Neural cell (in vitro differentiated cells): ENCODE measurements around the gene GALK1. TPM values are rescaled to one million over a fixed set of nuclear protein-coding genes. Genes with fewer than 3 reads are reported as not detected.

Experiments used
- H2AFZ ChIP-seq: fragments of 200-600, 300-800 bp; sonication (generic), shearing (Covaris generic); 2 replicates; pipeline ENCODE4 v1.6.0; 2014; ENCODE audit warnings: low read depth, mild to moderate bottlenecking, antibody characterized with exemption, low read length, moderate library complexity
- H3F3A ChIP-seq: fragments of 200-600 bp; shearing (Covaris generic); 2 replicates; pipeline ENCODE4 v1.6.1; 2016; ENCODE audit warnings: mild to moderate bottlenecking, moderate library complexity, mixed read lengths, antibody characterized with exemption, low read length; ENCODE audit not compliant: insufficient read depth, poor library complexity, severe bottlenecking
- H3K27ac ChIP-seq: fragments of 200-600, 300-800 bp; sonication (generic), shearing (Covaris generic); 2 replicates; pipeline ENCODE4 v1.5.1; 2014; ENCODE audit warnings: mild to moderate bottlenecking, low read length, moderate library complexity
- H3K27me3 ChIP-seq: fragments of 300-800, 200-600 bp; sonication (generic), shearing (Covaris generic); 2 replicates; pipeline ENCODE4 v1.6.0; 2014; ENCODE audit warnings: mild to moderate bottlenecking, low read depth, low read length, moderate library complexity; ENCODE audit not compliant: insufficient read depth
- H3K36me3 ChIP-seq: fragments of 300-800, 200-600 bp; sonication (generic), shearing (Covaris generic); 2 replicates; pipeline ENCODE4 v1.5.1; 2014; ENCODE audit warnings: mild to moderate bottlenecking, antibody characterized with exemption, low read length, moderate library complexity; ENCODE audit not compliant: insufficient read depth
- H3K4me2 ChIP-seq: fragments of 300-800, 200-600 bp; sonication (generic), shearing (Covaris generic); 2 replicates; pipeline ENCODE4 v1.6.0; 2014; ENCODE audit warnings: mild to moderate bottlenecking, low read length
- H3K4me3 ChIP-seq: fragments of 300-800, 200-600 bp; sonication (generic), shearing (Covaris generic); 2 replicates; pipeline ENCODE4 v1.5.1; 2014; ENCODE audit warnings: mild to moderate bottlenecking, low read length, moderate library complexity
- H3K79me2 ChIP-seq: fragments of 200-600 bp; shearing (Covaris generic); replicated peaks from 2 replicates; pipeline ENCODE4 v1.6.0; 2014; ENCODE audit warnings: mild to moderate bottlenecking, low read length, moderate library complexity; ENCODE audit not compliant: insufficient read depth
- H3K9ac ChIP-seq: fragments of 300-800, 200-600 bp; sonication (generic), shearing (Covaris generic); 2 replicates; pipeline ENCODE4 v1.6.1; 2016; ENCODE audit warnings: mild to moderate bottlenecking, low read length, mixed read lengths
- H3K9me2 ChIP-seq: fragments of 200-600 bp; shearing (Covaris generic); 2 replicates; pipeline ENCODE4 v1.6.1; 2016; ENCODE audit warnings: mild to moderate bottlenecking, low read length, mixed read lengths; ENCODE audit not compliant: insufficient read depth
- H3K9me3 ChIP-seq: fragments of 200-600, 300-800 bp; sonication (generic), shearing (Covaris generic); 2 replicates; pipeline ENCODE4 v1.6.1; 2016; ENCODE audit warnings: mild to moderate bottlenecking, mixed run types, low read length, moderate library complexity, mixed read lengths
- H4K20me1 ChIP-seq: fragments of 200-600 bp; shearing (Covaris generic); 2 replicates; pipeline ENCODE4 v1.6.1; 2016; ENCODE audit warnings: mild to moderate bottlenecking, mixed run types; ENCODE audit not compliant: insufficient read depth
- CTCF ChIP-seq: fragments of 450-650 bp; IDR thresholded peaks from 2 replicates; pipeline ENCODE4 v1.5.1; 2014; ENCODE audit warnings: antibody characterized with exemption, mild to moderate bottlenecking, moderate library complexity; ENCODE audit not compliant: poor library complexity, severe bottlenecking
- EP300 ChIP-seq: fragments of 450-650 bp; conservative IDR thresholded peaks from 2 replicates; pipeline ENCODE4 v1.6.1; 2014; ENCODE audit warnings: antibody characterized with exemption, mild to moderate bottlenecking, moderate library complexity; ENCODE audit not compliant: poor library complexity, severe bottlenecking
- EZH2 ChIP-seq: fragments of 200-600, 300-800 bp; shearing (Covaris generic), sonication (generic); IDR thresholded peaks from 2 replicates; pipeline ENCODE4 v1.6.1; 2014; ENCODE audit warnings: antibody characterized with exemption, low read length, borderline replicate concordance, mild to moderate bottlenecking; ENCODE audit not compliant: insufficient read depth, poor library complexity, severe bottlenecking
- MXI1 ChIP-seq: fragments of 450-650 bp; conservative IDR thresholded peaks from 2 replicates; pipeline ENCODE4 v1.6.1; 2014; ENCODE audit warnings: antibody characterized with exemption, mild to moderate bottlenecking; ENCODE audit not compliant: poor library complexity, severe bottlenecking
- POLR2AphosphoS5 ChIP-seq: IDR thresholded peaks from 2 replicates; pipeline ENCODE4 v1.6.1; 2012
- RAD21 ChIP-seq: fragments of 450-650 bp; conservative IDR thresholded peaks from 2 replicates; pipeline ENCODE4 v1.6.1; 2014; ENCODE audit warnings: antibody characterized with exemption, mild to moderate bottlenecking, moderate library complexity
- REST ChIP-seq: IDR thresholded peaks from 2 replicates; pipeline ENCODE4 v1.6.1; 2012; ENCODE audit warnings: borderline replicate concordance
- SMC3 ChIP-seq: fragments of 450-650 bp; conservative IDR thresholded peaks from 2 replicates; pipeline ENCODE4 v1.6.1; 2014; ENCODE audit warnings: antibody characterized with exemption, mild to moderate bottlenecking, moderate library complexity; ENCODE audit not compliant: poor library complexity
- TAF1 ChIP-seq: IDR thresholded peaks from 2 replicates; pipeline ENCODE4 v1.6.1; 2012; ENCODE audit warnings: low read depth
- polyA plus RNA-seq: library from polyadenylated mRNA; depleted of rRNA; stranded (reverse); fragments of >200 nt; gene quantifications from 2 replicates; pipeline ENCODE4 v1.2.3, GENCODE V29; 2014

GALK1 gene
- polyA plus RNA-seq, 1 donor from 2014 or later = 4.8 TPM

- Histone ChIP-seq H3K4me2 (no peak overlapping the region), H4K20me1 (no peaks in the 10 kb centered on the region), H3K9me3 (no peaks in the 10 kb centered on the region), H3K27ac (no peak overlapping the region), H3K27me3 (no peaks in the 10 kb centered on the region), H3K9me2 (no peaks in the 10 kb centered on the region), H3K9ac (no peak overlapping the region), H3K36me3 (no peaks in the 10 kb centered on the region), H3K79me2 (no peaks in the 10 kb centered on the region), H3K4me3 (no peak overlapping the region), H2AFZ (no peak overlapping the region), H3F3A (no peaks in the 10 kb centered on the region)
- no peak for TF ChIP-seq TAF1
- no peak for TF ChIP-seq POLR2AphosphoS5
- no peak for TF ChIP-seq EZH2
- no peak for TF ChIP-seq EP300
- TF ChIP-seq RAD21 = no peak
- no peak for TF ChIP-seq REST
- TF ChIP-seq CTCF = no peak
- TF ChIP-seq SMC3 = no peak
- TF ChIP-seq MXI1 = no peak
Measured at GRCh38 chr17:75734674-75735294, 30.2 kb downstream of the GALK1 start.

GRCh38 chr17:75733471-75733870, 31.5 kb downstream of the GALK1 start:
- H3K4me2 ChIP-seq = no peak overlapping the region
- no peaks in the 10 kb centered on the region for H3K9me2 ChIP-seq
- H3K36me3 ChIP-seq = no peaks in the 10 kb centered on the region
- no peaks in the 10 kb centered on the region for H3K79me2 ChIP-seq
- H3K9ac ChIP-seq = no peak overlapping the region
- H2AFZ ChIP-seq = no peak overlapping the region
- no peak overlapping the region for H3K4me3 ChIP-seq
- no peak overlapping the region for H3K27ac ChIP-seq
- TF ChIP-seq REST (no peak), EZH2 (no peak), TAF1 (no peak), POLR2AphosphoS5 (no peak), EP300 (no peak), SMC3 (no peak), CTCF (no peak), RAD21 (no peak), MXI1 (no peak)
- H3K27me3 ChIP-seq = no peaks in the 10 kb centered on the region
- no peaks in the 10 kb centered on the region for H3K9me3 ChIP-seq
- H3F3A ChIP-seq = no peaks in the 10 kb centered on the region
- no peaks in the 10 kb centered on the region for H4K20me1 ChIP-seq
